Calu3 (cell line): ENCODE data around the gene GRK5. TPM values are rescaled to one million over a fixed set of nuclear protein-coding genes. Genes with fewer than 3 reads are reported as not detected.

Experiments
- BruUV-seq: library from RNA; stranded (reverse); fragments of 400-500 nt; replicated peaks from 2 replicates; lab custom pipeline; 2021; lab: Mats Ljungman, UMichigan
- CTCF ChIA-PET: fragments of 300-600 bp; sonication (Branson Sonifier 250); formaldehyde crosslinking; loops from one replicate; lab custom pipeline; 2022; ENCODE audit warnings: antibody characterized with exemption; lab: Charles Lee
- DNase-seq: peaks from one replicate; pipeline ENCODE4 v3.0.0; 2022
- H3K27ac Mint-ChIP-seq: one replicate; pipeline ENCODE4 v1.8.0; 2022; ENCODE audit warnings: mixed read lengths; ENCODE audit not compliant: unreplicated experiment
- H3K27me3 Mint-ChIP-seq: one replicate; pipeline ENCODE4 v1.8.0; 2022; ENCODE audit warnings: mixed read lengths; ENCODE audit not compliant: unreplicated experiment
- H3K36me3 Mint-ChIP-seq: one replicate; pipeline ENCODE4 v1.8.0; 2022; ENCODE audit warnings: mild to moderate bottlenecking, moderate library complexity, mixed read lengths; ENCODE audit not compliant: insufficient read depth, unreplicated experiment
- H3K4me1 Mint-ChIP-seq: one replicate; pipeline ENCODE4 v1.8.0; 2022; ENCODE audit warnings: mild to moderate bottlenecking, low read depth, mixed read lengths; ENCODE audit not compliant: unreplicated experiment
- H3K4me3 Mint-ChIP-seq: one replicate; pipeline ENCODE4 v1.8.0; 2022; ENCODE audit warnings: mild to moderate bottlenecking, low read depth, moderate library complexity, mixed read lengths; ENCODE audit not compliant: unreplicated experiment
- H3K9me3 Mint-ChIP-seq: one replicate; pipeline ENCODE4 v1.8.0; 2022; ENCODE audit warnings: low read depth, mixed read lengths; ENCODE audit not compliant: unreplicated experiment
- intact Hi-C: fragments of 100-400 bp; cut with micrococcal nuclease; formaldehyde crosslinking; loops from one replicate; pipeline ENCODE4 v1.10.0; 2022; ENCODE audit not compliant: unreplicated experiment
- total RNA-seq: library from RNA; stranded (reverse); gene quantifications from 2 replicates; pipeline ENCODE4 v1.2.3, GENCODE V29; 2022
- TF ChIP-seq, protein P1 (sequence below): fragments of 200-600 bp; IDR thresholded peaks from one replicate; pipeline ENCODE4 v1.8.0; 2022; ENCODE audit warnings: antibody characterized with exemption; ENCODE audit not compliant: unreplicated experiment

GRK5 gene
- total RNA-seq, 1 experiment from 2014 or later, result 4.4 TPM

DNA sequence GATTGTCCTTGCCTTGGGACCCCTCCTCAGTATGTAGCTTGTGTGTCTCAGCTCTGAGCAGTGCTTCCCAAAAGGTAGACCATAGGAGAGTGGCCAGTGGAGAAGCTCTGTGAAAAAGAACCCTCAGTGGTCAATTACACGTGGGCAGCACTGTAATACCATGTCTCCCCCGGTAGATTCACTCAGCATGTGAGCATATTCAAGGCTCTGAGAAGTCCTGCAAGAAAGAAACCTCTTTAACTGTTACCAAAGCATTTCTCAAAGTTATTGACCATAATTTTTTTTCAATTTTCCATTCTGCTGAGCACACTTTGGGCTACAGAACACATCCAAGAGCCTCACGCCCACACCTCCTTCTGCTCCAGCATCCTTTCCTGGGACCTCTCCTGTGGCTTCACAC is 192.1 kb downstream of the GRK5 start:
- DNase-seq, result no peak
- TF ChIP-seq, protein P1, sequence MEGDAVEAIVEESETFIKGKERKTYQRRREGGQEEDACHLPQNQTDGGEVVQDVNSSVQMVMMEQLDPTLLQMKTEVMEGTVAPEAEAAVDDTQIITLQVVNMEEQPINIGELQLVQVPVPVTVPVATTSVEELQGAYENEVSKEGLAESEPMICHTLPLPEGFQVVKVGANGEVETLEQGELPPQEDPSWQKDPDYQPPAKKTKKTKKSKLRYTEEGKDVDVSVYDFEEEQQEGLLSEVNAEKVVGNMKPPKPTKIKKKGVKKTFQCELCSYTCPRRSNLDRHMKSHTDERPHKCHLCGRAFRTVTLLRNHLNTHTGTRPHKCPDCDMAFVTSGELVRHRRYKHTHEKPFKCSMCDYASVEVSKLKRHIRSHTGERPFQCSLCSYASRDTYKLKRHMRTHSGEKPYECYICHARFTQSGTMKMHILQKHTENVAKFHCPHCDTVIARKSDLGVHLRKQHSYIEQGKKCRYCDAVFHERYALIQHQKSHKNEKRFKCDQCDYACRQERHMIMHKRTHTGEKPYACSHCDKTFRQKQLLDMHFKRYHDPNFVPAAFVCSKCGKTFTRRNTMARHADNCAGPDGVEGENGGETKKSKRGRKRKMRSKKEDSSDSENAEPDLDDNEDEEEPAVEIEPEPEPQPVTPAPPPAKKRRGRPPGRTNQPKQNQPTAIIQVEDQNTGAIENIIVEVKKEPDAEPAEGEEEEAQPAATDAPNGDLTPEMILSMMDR, result no peak
- no peaks in the 10 kb centered on the region for H3K36me3 Mint-ChIP-seq
- no peaks in the 10 kb centered on the region for H3K4me1 Mint-ChIP-seq
- CTCF ChIA-PET, result no interaction called here
- no TSS peak for BruUV-seq
- intact Hi-C loops, result no loop called here
- H3K27me3 Mint-ChIP-seq, result no peaks in the 10 kb centered on the region
- no peaks in the 10 kb centered on the region for H3K9me3 Mint-ChIP-seq
- no peak overlapping the region for H3K27ac Mint-ChIP-seq
- H3K4me3 Mint-ChIP-seq, result no peak overlapping the region

DNA sequence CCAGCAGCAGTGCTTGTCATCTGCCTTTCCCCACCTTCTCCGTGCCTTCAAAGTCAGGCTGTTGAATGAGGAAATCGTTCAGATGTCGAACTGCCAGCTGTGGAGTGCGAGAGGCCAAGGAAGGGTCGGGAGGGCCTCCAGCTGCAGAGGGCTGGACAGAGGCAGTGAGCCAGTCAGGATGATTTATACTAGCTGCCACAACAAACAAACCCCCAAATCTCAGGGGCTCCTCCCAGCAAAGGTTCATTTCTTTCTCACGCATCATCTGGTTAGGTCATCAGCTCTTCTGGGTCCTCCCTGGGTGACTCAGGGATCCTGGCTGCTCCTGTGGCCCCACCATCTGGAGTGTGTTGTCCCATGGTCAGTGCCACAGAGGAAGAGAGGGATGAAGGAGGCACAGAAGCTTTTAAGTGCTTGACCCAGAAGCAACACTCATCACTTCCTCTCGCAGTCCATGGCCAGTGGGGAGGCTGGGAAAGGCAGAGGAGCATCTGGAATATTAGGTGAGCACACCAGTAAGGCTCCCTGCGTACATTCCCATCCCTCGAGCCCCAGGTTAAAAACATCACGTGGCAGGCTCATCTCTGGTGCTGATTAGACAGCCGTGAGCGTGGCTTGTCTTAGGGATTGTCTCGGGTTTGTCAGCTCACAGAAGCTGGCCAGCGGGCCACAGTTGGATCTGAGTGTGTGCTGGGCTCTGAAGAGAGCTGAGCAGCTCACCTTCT is 194.5 kb downstream of the GRK5 start:
- Mint-ChIP-seq H3K4me3 (no peak overlapping the region), H3K27ac (no peak overlapping the region), H3K27me3 (no peaks in the 10 kb centered on the region), H3K9me3 (no peaks in the 10 kb centered on the region), H3K36me3 (no peaks in the 10 kb centered on the region), H3K4me1 (no peaks in the 10 kb centered on the region)
- intact Hi-C loops, result no loop called here
- no peak for DNase-seq
- BruUV-seq, result no TSS peak
- TF ChIP-seq, protein P1, result no peak
- CTCF ChIA-PET, result no interaction called here

GRCh38 chr10:119403921-119404320 is 196.6 kb downstream of the GRK5 start:
- intact Hi-C loops, result no loop called here

DNA sequence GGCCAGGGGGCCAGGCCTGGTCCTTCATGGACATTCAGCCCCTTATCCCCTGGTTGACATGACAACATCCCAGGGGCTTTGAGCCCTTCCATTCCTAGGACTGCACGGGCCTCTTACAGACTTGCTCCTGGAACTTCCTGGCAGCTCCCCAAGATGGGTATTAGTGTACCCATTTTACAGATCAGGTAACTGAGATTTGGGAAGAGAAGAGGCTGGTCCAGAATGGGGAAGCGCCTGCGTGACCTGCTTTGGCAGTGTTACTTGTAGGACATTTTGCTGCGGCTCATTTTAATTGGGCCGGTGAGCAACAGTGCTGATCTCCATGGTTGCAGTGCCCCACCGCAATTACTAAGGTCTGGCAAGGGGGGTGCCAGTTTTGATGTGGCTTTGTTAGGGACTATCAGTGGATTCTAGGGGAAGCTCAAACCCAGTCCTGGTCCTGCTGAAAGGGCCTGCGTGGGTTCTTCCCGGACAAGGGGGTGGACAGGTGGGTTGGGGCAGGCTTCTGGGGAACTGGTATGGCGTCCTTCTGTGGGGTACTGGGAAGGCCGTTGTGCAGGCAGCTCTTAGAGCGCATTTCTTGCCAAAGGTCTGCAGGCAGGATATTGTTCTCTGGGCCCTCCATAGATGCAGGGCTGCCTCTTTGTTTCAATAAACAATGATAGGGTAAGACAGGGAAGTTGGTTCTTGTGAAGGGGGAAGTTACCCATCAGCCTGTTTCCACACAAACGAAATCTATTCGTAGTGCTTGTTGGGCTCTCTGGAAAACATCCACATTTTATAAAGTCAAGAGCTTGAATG is 197.5 kb downstream of the GRK5 start:
- H3K27ac Mint-ChIP-seq, result no peak overlapping the region
- TF ChIP-seq, protein P1, result no peak

More at GRCh38 chr10:119403921-119404320, 196.6 kb downstream of the GRK5 start:
- Mint-ChIP-seq H3K4me3 (no peak overlapping the region), H3K9me3 (no peaks in the 10 kb centered on the region), H3K27ac (no peak overlapping the region), H3K4me1 (no peaks in the 10 kb centered on the region), H3K27me3 (no peaks in the 10 kb centered on the region), H3K36me3 (no peaks in the 10 kb centered on the region)
- DNase-seq, result no peak
- CTCF ChIA-PET, result no interaction called here
- no TSS peak for BruUV-seq
- TF ChIP-seq, protein P1, result no peak

More for the DNA sequence above, 197.5 kb downstream of the GRK5 start:
- Mint-ChIP-seq H3K4me1 (no peaks in the 10 kb centered on the region), H3K4me3 (no peak overlapping the region), H3K27me3 (no peaks in the 10 kb centered on the region), H3K9me3 (no peaks in the 10 kb centered on the region), H3K36me3 (no peaks in the 10 kb centered on the region)
- intact Hi-C loops, result no loop called here
- no peak for DNase-seq
- CTCF ChIA-PET, result no interaction called here
- no TSS peak for BruUV-seq
